H1 (cell line): ENCODE data around the gene TNNC1. TPM values are rescaled to one million over a fixed set of nuclear protein-coding genes. Genes with fewer than 3 reads are reported as not detected.

ENCODE experiments used
- CTCF ChIA-PET: fragments of 300-600 bp; sonication (Branson Sonifier 250); formaldehyde crosslinking; loops from one replicate; lab custom pipeline; 2021; ENCODE audit not compliant: partially characterized antibody; lab: Charles Lee
- POLR2A ChIA-PET: fragments of 300-600 bp; sonication (Branson Sonifier 250); formaldehyde crosslinking; loops from one replicate; lab custom pipeline; 2021; ENCODE audit warnings: inconsistent platforms; ENCODE audit not compliant: partially characterized antibody; lab: Charles Lee
- DNase-seq, 2 experiments: peaks; one replicate each; pipeline versions ENCODE4 v3.0.0 to v3.0.0-alpha.2; 2010 to 2022; ENCODE audit warnings: low spot score in 2 of 2, low read depth in 1 of 2, mixed read lengths in 1 of 2
- FAIRE-seq: peaks from 2 replicates; lab custom pipeline; 2011; peaks lifted over from hg19 to GRCh38; lab: Jason Lieb, UNC
- H2AFZ ChIP-seq: 2 replicates; pipeline ENCODE4 v1.8.1; 2012; ENCODE audit warnings: low read length, inconsistent platforms
- H2AK5ac ChIP-seq: 2 replicates; pipeline ENCODE4 v1.6.1; 2013; ENCODE audit warnings: low read depth, low read length
- H2BK120ac ChIP-seq: replicated peaks from 2 replicates; pipeline ENCODE3; 2013; ENCODE audit warnings: low read depth, low read length, inconsistent platforms
- H2BK12ac ChIP-seq: 2 replicates; pipeline ENCODE4 v1.6.1; 2013; ENCODE audit warnings: low read depth, low read length
- H2BK15ac ChIP-seq: 2 replicates; pipeline ENCODE4 v1.6.1; 2013; ENCODE audit warnings: low read length
- H2BK20ac ChIP-seq: 2 replicates; pipeline ENCODE4 v1.6.1; 2013; ENCODE audit warnings: low read length
- H2BK5ac ChIP-seq: 2 replicates; pipeline ENCODE4 v1.6.1; 2013; ENCODE audit warnings: low read depth, low read length
- H3K14ac ChIP-seq: 2 replicates; pipeline ENCODE4 v1.6.1; 2013; ENCODE audit warnings: inconsistent platforms; ENCODE audit not compliant: insufficient read length
- H3K18ac ChIP-seq: 2 replicates; pipeline ENCODE4 v1.6.1; 2013; ENCODE audit warnings: low read length; ENCODE audit errors: extremely low read depth
- H3K23ac ChIP-seq: 2 replicates; pipeline ENCODE4 v1.6.1; 2013; ENCODE audit warnings: inconsistent platforms; ENCODE audit not compliant: insufficient read length
- H3K23me2 ChIP-seq: 2 replicates; pipeline ENCODE4 v1.6.1; 2013; ENCODE audit warnings: low read depth, low read length
- H3K27ac ChIP-seq: 2 replicates; pipeline ENCODE4 v1.6.1; 2011; ENCODE audit warnings: low read depth, low read length, inconsistent platforms
- H3K27me3 ChIP-seq, 4 experiments: replicated peaks in 1 of 4; 1 replicate in 1 of 4; 2 replicates in 3 of 4; pipeline versions ENCODE4 v1.6.1 to v1.8.1; 2011 to 2013; ENCODE audit warnings: low read length in 3 of 4, mild to moderate bottlenecking in 3 of 4, inconsistent platforms in 2 of 4, mixed read lengths in 2 of 4, moderate library complexity in 1 of 4; ENCODE audit not compliant: control insufficient read depth in 3 of 4, insufficient read depth in 3 of 4; ENCODE audit errors: extremely low read depth in 1 of 4
- H3K36me3 ChIP-seq, 4 experiments: 2 replicates each; pipeline versions ENCODE4 v1.6.1 to v1.8.1; 2011 to 2013; ENCODE audit warnings: mild to moderate bottlenecking in 4 of 4, low read length in 3 of 4, moderate library complexity in 2 of 4, control low read depth in 1 of 4, inconsistent platforms in 1 of 4; ENCODE audit not compliant: insufficient read depth in 4 of 4, control insufficient read depth in 2 of 4
- H3K4ac ChIP-seq: replicated peaks from 2 replicates; pipeline ENCODE3; 2013; ENCODE audit warnings: low read length, low read depth, mixed read lengths, inconsistent platforms; ENCODE audit not compliant: insufficient read length
- H3K4me1 ChIP-seq, 4 experiments: replicated peaks in 1 of 4; 1 replicate in 1 of 4; 2 replicates in 3 of 4; pipeline versions ENCODE4 v1.6.1 to v1.8.1; 2011 to 2013; ENCODE audit warnings: low read length in 3 of 4, inconsistent platforms in 2 of 4, mixed read lengths in 1 of 4; ENCODE audit not compliant: insufficient read depth in 4 of 4, control insufficient read depth in 3 of 4
- H3K4me2 ChIP-seq, 2 experiments: 2 replicates each; pipeline versions ENCODE4 v1.6.1 to v1.8.1; 2011 to 2013; ENCODE audit warnings: low read depth in 2 of 2, low read length in 2 of 2, control low read depth in 1 of 2, inconsistent platforms in 1 of 2, mild to moderate bottlenecking in 1 of 2; ENCODE audit not compliant: insufficient read depth in 1 of 2
- H3K4me3 ChIP-seq, 4 experiments: fragments of 200-600, 300-600 bp in 1 of 4; sonication (generic), shearing (Covaris generic), sonication (Bioruptor Twin) in 1 of 4; 2 replicates each; pipeline versions ENCODE4 v1.5.1 to v1.8.1; 2011 to 2016; ENCODE audit warnings: low read length in 4 of 4, low read depth in 3 of 4, control low read depth in 2 of 4, inconsistent platforms in 2 of 4, mild to moderate bottlenecking in 2 of 4, mixed read lengths in 1 of 4, moderate library complexity in 1 of 4; ENCODE audit not compliant: insufficient read depth in 2 of 4; ENCODE audit errors: extremely low read depth in 1 of 4
- H3K56ac ChIP-seq: replicated peaks from 2 replicates; pipeline ENCODE3; 2013; ENCODE audit warnings: low read depth, mild to moderate bottlenecking, mixed read lengths, low read length, inconsistent platforms; ENCODE audit not compliant: insufficient read length
- H3K79me1 ChIP-seq: 2 replicates; pipeline ENCODE4 v1.6.1; 2013; ENCODE audit warnings: low read depth, low read length, control low read depth
- H3K79me2 ChIP-seq, 2 experiments: 2 replicates each; pipeline versions ENCODE4 v1.6.1 to v1.8.1; 2012 to 2013; ENCODE audit warnings: low read length in 2 of 2, mild to moderate bottlenecking in 2 of 2, inconsistent platforms in 1 of 2; ENCODE audit not compliant: insufficient read depth in 2 of 2, control insufficient read depth in 1 of 2
- H3K9ac ChIP-seq, 4 experiments: replicated peaks in 1 of 4; 1 replicate in 1 of 4; 2 replicates in 3 of 4; pipeline versions ENCODE4 v1.6.1 to v1.8.1; 2011 to 2013; ENCODE audit warnings: low read depth in 3 of 4, low read length in 3 of 4, control low read depth in 2 of 4, mild to moderate bottlenecking in 2 of 4, moderate library complexity in 2 of 4, inconsistent platforms in 1 of 4; ENCODE audit errors: extremely low read depth in 1 of 4
- H3K9me3 ChIP-seq, 2 experiments: 2 replicates each; pipeline versions ENCODE4 v1.6.1 to v1.8.1; 2012 to 2013; ENCODE audit warnings: mild to moderate bottlenecking in 2 of 2, moderate library complexity in 2 of 2, control low read depth in 1 of 2, inconsistent platforms in 1 of 2, low read depth in 1 of 2, low read length in 1 of 2, mixed read lengths in 1 of 2; ENCODE audit not compliant: insufficient read depth in 2 of 2
- H4K20me1 ChIP-seq, 2 experiments: replicated peaks in 1 of 2; 2 replicates each; pipeline versions ENCODE3 to v1.8.1; 2011 to 2013; ENCODE audit warnings: inconsistent platforms in 2 of 2, low read length in 2 of 2, mild to moderate bottlenecking in 1 of 2; ENCODE audit not compliant: insufficient read depth in 2 of 2, control insufficient read depth in 1 of 2
- H4K5ac ChIP-seq: 2 replicates; pipeline ENCODE4 v1.6.1; 2013; ENCODE audit warnings: low read length, low read depth, mixed read lengths, inconsistent platforms; ENCODE audit not compliant: insufficient read length
- H4K8ac ChIP-seq: 2 replicates; pipeline ENCODE4 v1.8.0; 2013; ENCODE audit warnings: mild to moderate bottlenecking, moderate library complexity, low read length, inconsistent platforms; ENCODE audit not compliant: insufficient read depth; ENCODE audit errors: extremely low read depth
- H4K91ac ChIP-seq: replicated peaks from 2 replicates; pipeline ENCODE3; 2013; ENCODE audit warnings: low read length, mixed read lengths, inconsistent platforms; ENCODE audit not compliant: insufficient read length
- ASH2L ChIP-seq: fragments of 200-600, 300-600 bp; sonication (generic); IDR thresholded peaks from one replicate; pipeline ENCODE4 v1.7.1; 2017; ENCODE audit warnings: low read length
- CBX8 ChIP-seq: fragments of 300-800, 300-1000 bp; sonication (generic); IDR thresholded peaks from 2 replicates; pipeline ENCODE4 v1.7.1; 2016; ENCODE audit warnings: low read depth, low read length, borderline replicate concordance
- FOSL1 ChIP-seq: IDR thresholded peaks from 2 replicates; pipeline ENCODE4 v1.6.1; 2011; ENCODE audit warnings: mild to moderate bottlenecking, low read depth, low read length, moderate library complexity; ENCODE audit not compliant: insufficient read depth
- HDAC6 ChIP-seq: IDR thresholded peaks from one replicate; pipeline ENCODE4 v1.7.1; 2012; ENCODE audit warnings: low read depth, mild to moderate bottlenecking, inconsistent platforms, low read length, moderate library complexity
- KDM1A ChIP-seq: fragments of 200-600, 300-600 bp; sonication (generic); IDR thresholded peaks from 2 replicates; pipeline ENCODE4 v1.7.1; 2016; ENCODE audit warnings: mild to moderate bottlenecking, low read length, borderline replicate concordance
- MAFK ChIP-seq: IDR thresholded peaks from 2 replicates; pipeline ENCODE4 v1.6.1; 2012; ENCODE audit warnings: low read depth, mild to moderate bottlenecking, improper control_type of control experiment, low read length
- PHF8 ChIP-seq: fragments of 200-600 bp; sonication (generic); conservative IDR thresholded peaks from 2 replicates; pipeline ENCODE4 v1.7.1; 2012; ENCODE audit warnings: low read depth, mild to moderate bottlenecking, inconsistent platforms, low read length, moderate library complexity
- POU5F1 ChIP-seq: IDR thresholded peaks from 2 replicates; pipeline ENCODE4 v1.6.1; 2011; ENCODE audit warnings: low read depth, mild to moderate bottlenecking, low read length, moderate library complexity
- RNF2 ChIP-seq: fragments of 200-900, 300-1000 bp; sonication (generic); IDR thresholded peaks from 2 replicates; pipeline ENCODE4 v1.7.1; 2016; ENCODE audit warnings: borderline replicate concordance, low read depth, mild to moderate bottlenecking, antibody characterized with exemption, low read length; ENCODE audit not compliant: poor library complexity, severe bottlenecking; ENCODE audit errors: missing control alignments
- SP1 ChIP-seq: IDR thresholded peaks from 2 replicates; pipeline ENCODE4 v1.6.1; 2011; ENCODE audit warnings: low read depth, low read length
- WGBS, 2 experiments: shearing (Covaris generic) in 1 of 2; methylation state at CpG; one replicate each; pipeline versions ENCODE4 v1.1.6 to v1.1.7; 2013 to 2015; ENCODE audit warnings: low lambda C conversion rate in 2 of 2, mixed read lengths in 2 of 2, inconsistent platforms in 1 of 2, low coverage in 1 of 2, missing lambda C conversion rate in 1 of 2; ENCODE audit not compliant: insufficient replicate concordance in 2 of 2, insufficient coverage in 1 of 2, insufficient read length in 1 of 2; ENCODE audit errors: extremely low coverage in 1 of 2, missing lambda C conversion rate in 1 of 2; 5-methylcytosine and 5-hydroxymethylcytosine counted together
- polyA plus RNA-seq, 7 experiments: library from polyadenylated mRNA; depleted of rRNA in 3 of 7; stranded (reverse) in 5 of 7; unstranded in 2 of 7; fragments of >200 nt in 5 of 7; fragments of 200-250 nt in 2 of 7; gene quantifications; 1 replicate in 5 of 7; 2 replicates in 1 of 7; 4 replicates in 1 of 7; pipeline versions ENCODE4 v1.2.1 to v1.2.3, GENCODE V29; 2011 to 2013; ENCODE audit warnings: missing spikeins in 2 of 7, mixed read lengths in 2 of 7
- total RNA-seq: library from RNA; stranded (reverse); fragmentation: NEBNext Ultra II Directional; extraction: Animal tissue kit (Norgen Biotek cat#: 25700); gene quantifications from 2 replicates; pipeline ENCODE4 v1.2.1, GENCODE V29; 2021
- TF ChIP-seq, protein P1 (sequence below): IDR thresholded peaks from 2 replicates; pipeline ENCODE4 v1.6.1; 2012; ENCODE audit warnings: inconsistent platforms
- TF ChIP-seq, protein P2 (sequence below): IDR thresholded peaks from 2 replicates; pipeline ENCODE4 v1.6.1; 2011; ENCODE audit warnings: low read length, improper control_type of control experiment

Gene TNNC1
- total and polyA plus RNA-seq, 2 of the 8 experiments (the other 6 are each of a cell fraction or from before 2014, with no cell fraction given): 5.8 to 16.4 TPM

DNA sequence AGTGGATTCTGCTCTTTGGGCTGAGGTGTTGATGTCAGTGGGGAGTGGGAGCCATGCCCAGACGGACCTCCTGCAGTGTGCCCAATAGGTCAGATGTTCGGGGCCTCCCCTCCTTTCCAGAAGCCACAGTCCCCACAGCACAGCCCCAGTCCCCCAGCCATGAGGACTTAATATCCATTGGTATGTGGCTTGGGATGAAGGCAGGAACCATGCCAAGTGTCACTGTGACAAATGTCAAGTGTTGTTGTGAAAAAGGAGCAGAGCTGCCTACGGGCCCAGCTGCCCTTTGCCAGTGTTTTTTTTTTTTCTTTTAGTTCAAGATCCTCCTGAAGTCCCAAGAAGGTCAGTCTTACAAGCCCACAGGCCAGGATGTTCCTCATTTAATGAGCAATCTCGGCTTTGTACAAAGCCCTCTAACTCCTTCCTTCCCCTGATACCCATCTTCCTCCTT, 21.1 kb downstream of the TNNC1 start:
- no peaks in the 10 kb centered on the region for H3K36me3 ChIP-seq
- no peak overlapping the region for H2AK5ac ChIP-seq
- no peak overlapping the region for H4K91ac ChIP-seq
- no peaks in the 10 kb centered on the region for H3K9me3 ChIP-seq
- ChIA-PET CTCF (interaction anchor here (1.8 to 3.8 kb wide), 3 partner anchors 12 to 44 kb away, joined by 9 to 22 read pairs (median 9); no protein-coding TSS in a partner anchor), POLR2A (interaction anchor here (1.0 to 10.5 kb wide), 2 partner anchors 14 to 217 kb away, joined by 3 to 112 read pairs; partner anchors contain the start of gene SEMA3G)
- H2BK5ac ChIP-seq: no peak overlapping the region
- H3K14ac ChIP-seq: no peak overlapping the region
- peaks cover 0 to 2% (median 0%) of the 10 kb centered on the region in 4 experiments; a peak in 1 of 7 replicates for H3K4me1 ChIP-seq
- H3K27me3 ChIP-seq: no peaks in the 10 kb centered on the region
- no peak overlapping the region for H2BK20ac ChIP-seq
- WGBS, 2 experiments: 75% methylated on average over 4 of the region's 4 CpGs; no CpG with 5 or more reads in 1 of the 2 experiments
- H3K4me2 ChIP-seq: no peak overlapping the region
- H3K27ac ChIP-seq: no peak overlapping the region
- no peaks in the 10 kb centered on the region for H3K23me2 ChIP-seq
- H2AFZ ChIP-seq: no peak overlapping the region
- H4K5ac ChIP-seq: no peak overlapping the region
- H2BK120ac ChIP-seq: no peak overlapping the region
- no peaks in the 10 kb centered on the region for H4K20me1 ChIP-seq
- H3K56ac ChIP-seq: no peak overlapping the region
- H3K79me1 ChIP-seq: no peaks in the 10 kb centered on the region
- H3K18ac ChIP-seq: no peak overlapping the region
- no peak overlapping the region for H3K4me3 ChIP-seq
- FAIRE-seq (no peak), DNase-seq (no peak)
- H3K79me2 ChIP-seq: no peaks in the 10 kb centered on the region
- no peak overlapping the region for H3K23ac ChIP-seq
- no peak overlapping the region for H2BK15ac ChIP-seq
- no peak overlapping the region for H2BK12ac ChIP-seq
- no peak overlapping the region for H4K8ac ChIP-seq
- H3K4ac ChIP-seq: no peak overlapping the region
- H3K9ac ChIP-seq: no peak overlapping the region; a peak in 1 of 7 replicates
- TF ChIP-seq HDAC6 (no peak), SP1 (no peak), POU5F1 (no peak), CBX8 (no peak), PHF8 (no peak), KDM1A (no peak), FOSL1 (no peak), RNF2 (no peak), ASH2L (no peak), MAFK (no peak)
- TF ChIP-seq, protein P1, sequence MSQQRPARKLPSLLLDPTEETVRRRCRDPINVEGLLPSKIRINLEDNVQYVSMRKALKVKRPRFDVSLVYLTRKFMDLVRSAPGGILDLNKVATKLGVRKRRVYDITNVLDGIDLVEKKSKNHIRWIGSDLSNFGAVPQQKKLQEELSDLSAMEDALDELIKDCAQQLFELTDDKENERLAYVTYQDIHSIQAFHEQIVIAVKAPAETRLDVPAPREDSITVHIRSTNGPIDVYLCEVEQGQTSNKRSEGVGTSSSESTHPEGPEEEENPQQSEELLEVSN: no peak
- TF ChIP-seq, protein P2, sequence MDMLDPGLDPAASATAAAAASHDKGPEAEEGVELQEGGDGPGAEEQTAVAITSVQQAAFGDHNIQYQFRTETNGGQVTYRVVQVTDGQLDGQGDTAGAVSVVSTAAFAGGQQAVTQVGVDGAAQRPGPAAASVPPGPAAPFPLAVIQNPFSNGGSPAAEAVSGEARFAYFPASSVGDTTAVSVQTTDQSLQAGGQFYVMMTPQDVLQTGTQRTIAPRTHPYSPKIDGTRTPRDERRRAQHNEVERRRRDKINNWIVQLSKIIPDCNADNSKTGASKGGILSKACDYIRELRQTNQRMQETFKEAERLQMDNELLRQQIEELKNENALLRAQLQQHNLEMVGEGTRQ: no peak
